ENCODE measurements around the gene MYBPHL. TPM values are rescaled to one million over a fixed set of nuclear protein-coding genes. Genes with fewer than 3 reads are reported as not detected.
A peak's percentile ranks its signal among the peaks of the same experiment; 100 is the strongest.

The MYBPHL gene
- total RNA-seq, 1 donor from 2014 or later: not detected

DNA sequence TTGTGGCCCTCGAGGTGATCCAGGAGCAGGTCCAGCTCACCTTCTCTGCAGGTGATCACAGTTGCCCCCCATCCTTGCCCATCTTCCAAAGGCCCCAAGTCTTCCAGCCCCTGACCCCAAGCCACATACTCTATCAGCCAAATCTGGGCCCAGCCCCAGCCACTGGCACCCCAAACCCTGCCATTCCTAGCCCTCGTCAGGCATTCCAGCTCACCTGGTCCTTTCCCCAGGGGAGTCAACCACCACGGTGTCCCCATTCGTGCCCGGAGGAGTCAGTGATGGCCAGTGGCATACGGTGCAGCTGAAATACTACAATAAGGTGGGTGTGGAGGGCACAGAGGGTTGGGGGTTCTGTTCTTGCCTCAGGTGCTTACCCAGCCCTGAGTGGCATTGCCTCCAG lies 45.2 kb downstream of the MYBPHL start:
- no peak for DNase-seq (ENCODE audit: low read depth)
- H3K4me3 ChIP-seq (ENCODE audit: low read depth, low read length): no peak overlapping the region
- TF ChIP-seq, protein P1, sequence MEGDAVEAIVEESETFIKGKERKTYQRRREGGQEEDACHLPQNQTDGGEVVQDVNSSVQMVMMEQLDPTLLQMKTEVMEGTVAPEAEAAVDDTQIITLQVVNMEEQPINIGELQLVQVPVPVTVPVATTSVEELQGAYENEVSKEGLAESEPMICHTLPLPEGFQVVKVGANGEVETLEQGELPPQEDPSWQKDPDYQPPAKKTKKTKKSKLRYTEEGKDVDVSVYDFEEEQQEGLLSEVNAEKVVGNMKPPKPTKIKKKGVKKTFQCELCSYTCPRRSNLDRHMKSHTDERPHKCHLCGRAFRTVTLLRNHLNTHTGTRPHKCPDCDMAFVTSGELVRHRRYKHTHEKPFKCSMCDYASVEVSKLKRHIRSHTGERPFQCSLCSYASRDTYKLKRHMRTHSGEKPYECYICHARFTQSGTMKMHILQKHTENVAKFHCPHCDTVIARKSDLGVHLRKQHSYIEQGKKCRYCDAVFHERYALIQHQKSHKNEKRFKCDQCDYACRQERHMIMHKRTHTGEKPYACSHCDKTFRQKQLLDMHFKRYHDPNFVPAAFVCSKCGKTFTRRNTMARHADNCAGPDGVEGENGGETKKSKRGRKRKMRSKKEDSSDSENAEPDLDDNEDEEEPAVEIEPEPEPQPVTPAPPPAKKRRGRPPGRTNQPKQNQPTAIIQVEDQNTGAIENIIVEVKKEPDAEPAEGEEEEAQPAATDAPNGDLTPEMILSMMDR (conservative IDR thresholded peaks at IDR 0.05; ENCODE audit: low read depth, low read length): no peak

DNA sequence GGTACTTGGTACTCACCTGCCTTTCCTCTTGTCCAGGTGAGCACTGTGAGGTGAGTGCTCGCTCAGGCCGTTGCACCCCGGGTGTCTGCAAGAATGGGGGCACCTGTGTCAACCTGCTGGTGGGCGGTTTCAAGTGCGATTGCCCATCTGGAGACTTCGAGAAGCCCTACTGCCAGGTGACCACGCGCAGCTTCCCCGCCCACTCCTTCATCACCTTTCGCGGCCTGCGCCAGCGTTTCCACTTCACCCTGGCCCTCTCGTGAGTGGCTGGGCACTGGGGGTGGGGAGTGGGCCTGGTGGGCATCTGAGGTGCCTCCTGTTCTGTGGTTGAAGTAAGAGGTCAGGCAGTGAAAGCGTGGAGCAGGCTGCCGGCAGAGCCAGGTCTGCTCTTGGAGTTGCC lies 45.8 kb downstream of the MYBPHL start:
- TF ChIP-seq, protein P1 (conservative IDR thresholded peaks at IDR 0.05; ENCODE audit: low read depth, low read length): no peak
- DNase-seq (ENCODE audit: low read depth): no peak
- no peak overlapping the region for H3K4me3 ChIP-seq (ENCODE audit: low read depth, low read length)

DNA sequence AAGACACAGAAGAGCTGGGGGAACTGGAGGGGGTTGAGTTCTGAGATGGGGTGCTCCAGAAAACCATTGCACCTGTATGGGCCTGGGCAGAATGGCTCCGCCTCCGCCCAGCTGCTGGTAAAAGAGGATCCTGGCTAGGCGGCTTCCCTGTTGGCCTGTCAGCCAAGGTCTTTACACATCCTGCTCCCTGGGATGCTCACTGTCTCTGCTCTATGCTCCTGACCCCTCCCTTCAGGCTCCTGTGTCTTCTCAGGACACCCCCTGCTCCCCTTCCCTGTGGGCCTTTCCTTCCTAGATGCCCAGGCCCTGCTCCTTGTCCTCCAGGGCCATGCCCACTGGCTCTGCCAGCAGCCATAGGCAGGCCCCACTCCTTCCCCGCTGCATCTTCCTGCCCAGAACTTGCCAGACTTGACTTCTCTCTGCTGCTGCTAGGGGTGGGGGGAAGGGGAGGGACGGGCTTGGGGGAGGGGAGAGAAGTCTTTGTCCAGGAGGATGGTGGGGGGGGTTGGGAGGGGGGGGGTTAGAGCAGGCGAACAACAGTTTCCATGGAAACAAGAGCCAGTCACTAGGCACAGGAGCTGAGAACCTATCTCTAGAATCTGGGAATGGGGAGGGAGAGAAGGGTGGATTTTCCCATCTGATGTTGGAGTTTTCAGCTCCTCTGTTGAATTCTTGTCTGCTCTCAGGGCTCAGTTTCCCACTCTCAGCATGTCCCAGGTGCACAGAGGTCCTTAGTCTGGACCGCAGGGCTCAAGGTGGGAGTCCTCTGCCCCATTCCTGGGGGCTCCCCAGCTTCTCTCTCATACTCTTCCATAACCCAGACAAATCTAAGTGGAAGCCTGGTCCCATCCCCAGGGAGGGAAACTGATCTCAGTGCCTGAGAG lies 46.9 kb downstream of the MYBPHL start:
- DNase-seq (ENCODE audit: low read depth): no peak
- H3K4me3 ChIP-seq (ENCODE audit: low read depth, low read length): no peak overlapping the region
- TF ChIP-seq, protein P1 (conservative IDR thresholded peaks at IDR 0.05; ENCODE audit: low read depth, low read length): no peak

DNA sequence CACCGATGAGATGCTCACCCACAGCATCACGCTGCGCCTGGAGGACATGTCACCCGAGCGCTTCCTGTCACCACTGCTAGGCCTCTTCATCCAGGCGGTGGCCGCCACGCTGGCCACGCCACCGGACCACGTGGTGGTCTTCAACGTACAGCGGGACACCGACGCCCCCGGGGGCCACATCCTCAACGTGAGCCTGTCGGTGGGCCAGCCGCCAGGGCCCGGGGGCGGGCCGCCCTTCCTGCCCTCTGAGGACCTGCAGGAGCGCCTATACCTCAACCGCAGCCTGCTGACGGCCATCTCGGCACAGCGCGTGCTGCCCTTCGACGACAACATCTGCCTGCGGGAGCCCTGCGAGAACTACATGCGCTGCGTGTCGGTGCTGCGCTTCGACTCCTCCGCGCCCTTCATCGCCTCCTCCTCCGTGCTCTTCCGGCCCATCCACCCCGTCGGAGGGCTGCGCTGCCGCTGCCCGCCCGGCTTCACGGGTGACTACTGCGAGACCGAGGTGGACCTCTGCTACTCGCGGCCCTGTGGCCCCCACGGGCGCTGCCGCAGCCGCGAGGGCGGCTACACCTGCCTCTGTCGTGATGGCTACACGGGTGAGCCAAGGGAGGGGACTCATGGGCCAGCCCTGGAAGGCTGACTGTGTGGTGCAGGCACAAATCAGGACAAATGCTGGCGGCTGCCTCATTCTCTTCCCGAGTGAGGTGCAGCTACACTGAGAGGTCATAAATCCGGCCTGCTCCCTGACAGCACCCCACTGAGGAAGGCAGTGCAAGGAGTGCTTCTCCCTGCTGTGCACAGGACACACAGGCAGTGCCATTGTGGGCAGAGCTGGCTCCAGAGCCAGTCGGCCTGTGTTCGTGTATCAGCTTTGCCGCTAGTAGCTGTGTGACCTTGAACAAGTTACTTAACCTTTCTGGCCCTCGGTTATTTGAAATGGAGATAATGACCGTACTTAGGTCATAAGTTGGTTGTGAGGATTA lies 48.0 kb downstream of the MYBPHL start:
- H3K4me3 ChIP-seq (ENCODE audit: low read depth, low read length): no peak overlapping the region
- TF ChIP-seq, protein P1 (conservative IDR thresholded peaks at IDR 0.05; ENCODE audit: low read depth, low read length): no peak
- DNase-seq (ENCODE audit: low read depth): no peak

DNA sequence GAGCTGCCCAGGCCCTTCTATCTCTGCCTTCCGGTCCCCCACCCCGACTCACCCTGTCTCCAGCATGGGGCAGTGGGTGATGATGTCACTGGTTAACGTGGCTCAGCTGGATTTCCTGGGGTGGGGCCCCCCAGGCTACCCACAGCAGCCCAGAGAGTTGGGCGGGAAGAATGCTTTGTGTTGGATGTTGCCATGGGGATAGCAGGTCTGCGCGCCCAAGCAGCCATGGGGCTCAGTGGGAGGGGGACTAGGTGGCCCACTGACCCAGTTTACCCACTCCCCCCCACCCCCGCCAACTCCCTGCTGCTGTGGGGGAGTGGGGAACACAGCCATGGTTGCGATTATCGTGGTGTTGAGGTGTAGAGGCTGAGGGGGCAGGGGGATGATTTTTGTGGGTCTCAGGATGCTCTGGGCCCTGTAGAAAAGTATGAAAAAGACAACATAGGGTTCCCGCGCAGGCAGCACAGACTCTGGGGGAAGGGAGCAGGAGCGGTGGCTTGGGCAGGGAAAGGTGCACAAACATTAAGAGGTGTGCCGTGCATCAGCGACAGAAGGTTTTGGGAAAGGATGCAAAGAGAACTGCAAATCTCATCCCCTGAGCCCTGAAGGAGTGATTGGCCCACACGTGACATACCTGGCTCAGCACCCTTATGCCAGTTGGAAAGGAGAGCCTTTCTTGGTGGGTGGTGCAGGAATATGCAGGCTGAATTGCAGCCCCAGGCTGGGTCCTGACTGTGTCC lies 49.0 kb downstream of the MYBPHL start:
- no peak overlapping the region for H3K4me3 ChIP-seq (ENCODE audit: low read depth, low read length)
- TF ChIP-seq, protein P1 (conservative IDR thresholded peaks at IDR 0.05; ENCODE audit: low read depth, low read length): no peak
- DNase-seq (ENCODE audit: low read depth): no peak

DNA sequence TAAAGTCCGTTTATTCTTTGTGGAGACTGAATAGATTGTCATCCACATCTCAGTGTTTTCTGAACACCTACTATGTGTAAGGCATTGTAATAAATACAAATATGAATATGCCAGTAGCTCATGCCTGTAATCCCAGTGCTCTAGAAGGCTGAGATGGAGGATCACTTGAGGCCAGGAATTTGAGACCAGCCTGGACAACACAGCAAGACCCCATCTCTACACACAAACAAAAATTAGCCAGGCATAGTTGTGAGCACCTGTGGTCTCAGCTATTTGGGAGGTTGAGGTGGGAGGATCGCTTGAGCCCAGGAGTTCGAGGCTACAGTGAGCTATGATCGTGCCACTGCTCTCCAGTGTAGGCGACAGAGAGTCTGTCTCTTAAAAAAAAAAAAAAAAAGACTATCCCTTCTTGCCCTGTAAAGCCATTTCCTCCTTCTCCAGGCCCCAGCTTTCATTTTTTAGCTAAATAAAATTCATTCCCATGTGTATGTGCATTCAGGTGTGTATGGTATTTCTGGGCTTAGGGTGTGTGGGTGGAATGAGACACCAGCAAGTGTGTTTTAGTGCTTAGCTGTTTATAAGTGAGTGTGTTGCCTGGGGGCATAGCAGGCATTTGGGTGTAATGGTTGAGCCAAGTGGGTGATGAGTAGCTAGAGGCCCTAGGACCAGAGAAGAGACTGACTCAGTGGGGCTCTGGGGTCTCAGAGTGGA lies 49.7 kb downstream of the MYBPHL start:
- TF ChIP-seq, protein P1 (conservative IDR thresholded peaks at IDR 0.05; ENCODE audit: low read depth, low read length): no peak
- peak; percentile 55 for DNase-seq (ENCODE audit: low read depth)
- H3K4me3 ChIP-seq (ENCODE audit: low read depth, low read length): no peak overlapping the region

Measured in epithelial cell of proximal tubule (primary cell).